GM12874 (cell line): ENCODE measurements around the gene BIVM.

Experiments used
- CTCF ChIP-seq: IDR thresholded peaks from 2 replicates; pipeline ENCODE4 v1.5.1; 2011; ENCODE audit warnings: low read depth, mild to moderate bottlenecking, control low read depth, low read length, moderate library complexity; ENCODE audit not compliant: insufficient read depth

Gene BIVM

DNA sequence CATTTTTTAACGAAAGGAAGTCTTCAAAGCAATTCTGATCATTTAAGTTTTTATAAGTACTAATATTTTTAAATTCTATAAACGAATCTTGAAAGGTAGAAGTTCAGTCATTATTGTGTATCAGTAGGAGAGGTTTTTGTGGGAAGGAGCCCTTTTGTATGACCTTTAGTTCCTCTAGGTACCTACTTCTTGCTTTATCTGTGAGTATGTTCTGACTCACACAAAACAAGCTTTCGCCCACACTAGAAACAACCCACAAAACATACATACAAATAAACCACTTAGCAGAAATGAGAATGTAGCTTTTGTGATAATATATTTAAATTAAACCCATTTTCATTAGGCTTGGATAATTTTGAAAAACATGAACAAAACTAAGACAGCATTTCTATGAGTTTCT lies 74.7 kb downstream of the BIVM start:
- TF ChIP-seq CTCF: no peak

GRCh38 chr13:102875256-102875655 lies 76.3 kb downstream of the BIVM start:
- no peak for TF ChIP-seq CTCF

DNA sequence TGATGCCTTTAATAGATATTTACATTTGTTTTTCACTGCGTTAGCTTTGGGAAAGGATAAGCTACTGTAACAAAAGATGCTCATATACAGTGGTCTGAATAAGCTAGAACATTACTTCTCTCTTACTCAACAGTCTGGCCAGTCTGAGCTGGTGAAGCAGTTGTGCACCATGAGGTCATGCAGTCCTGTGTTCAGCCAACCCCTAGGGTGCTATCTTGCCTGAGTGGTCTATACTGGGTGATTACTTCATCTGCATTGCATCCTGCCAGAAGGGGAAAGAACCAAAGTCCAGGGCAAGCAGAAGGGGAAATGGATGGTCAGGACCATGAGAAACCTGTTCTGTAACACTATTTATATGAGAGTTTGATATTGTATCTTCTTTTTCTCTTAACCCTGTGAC lies 78.4 kb downstream of the BIVM start:
- TF ChIP-seq CTCF: no peak

GRCh38 chr13:102878481-102878880 lies 79.6 kb downstream of the BIVM start:
- no peak for TF ChIP-seq CTCF

DNA sequence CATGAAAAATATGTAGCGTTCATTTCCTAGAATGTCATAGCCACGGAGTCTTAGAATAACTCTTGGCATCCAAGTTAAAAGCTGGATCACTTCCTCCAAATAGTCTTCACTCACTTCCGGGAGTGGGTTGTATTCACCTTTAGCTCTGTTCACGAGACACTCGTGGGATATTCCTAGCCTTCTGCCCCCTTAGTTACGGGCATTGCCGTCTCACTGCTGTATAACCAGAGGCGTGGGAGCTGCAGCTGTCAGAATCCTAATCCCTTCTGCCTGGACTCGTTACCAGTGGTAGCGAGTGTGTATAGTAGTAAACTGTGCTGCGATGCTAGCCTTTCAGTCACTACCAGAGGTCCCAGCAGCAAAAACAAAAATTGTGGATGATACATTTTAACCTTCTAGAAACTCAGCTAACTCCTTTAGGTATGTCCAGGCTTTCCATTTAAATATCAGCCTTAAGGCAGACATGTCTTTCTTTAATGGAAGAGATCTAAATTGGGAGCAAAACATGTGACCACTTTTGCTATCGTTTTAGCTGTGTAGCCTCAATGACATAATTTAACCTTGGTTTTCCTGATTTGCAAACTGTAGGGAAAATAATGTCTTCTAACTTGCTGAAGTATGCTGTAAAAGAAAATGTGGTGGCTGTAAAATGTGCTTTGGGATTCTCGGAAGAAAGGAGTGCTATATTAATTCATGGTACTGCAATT lies 81.0 kb downstream of the BIVM start:
- no peak for TF ChIP-seq CTCF

DNA sequence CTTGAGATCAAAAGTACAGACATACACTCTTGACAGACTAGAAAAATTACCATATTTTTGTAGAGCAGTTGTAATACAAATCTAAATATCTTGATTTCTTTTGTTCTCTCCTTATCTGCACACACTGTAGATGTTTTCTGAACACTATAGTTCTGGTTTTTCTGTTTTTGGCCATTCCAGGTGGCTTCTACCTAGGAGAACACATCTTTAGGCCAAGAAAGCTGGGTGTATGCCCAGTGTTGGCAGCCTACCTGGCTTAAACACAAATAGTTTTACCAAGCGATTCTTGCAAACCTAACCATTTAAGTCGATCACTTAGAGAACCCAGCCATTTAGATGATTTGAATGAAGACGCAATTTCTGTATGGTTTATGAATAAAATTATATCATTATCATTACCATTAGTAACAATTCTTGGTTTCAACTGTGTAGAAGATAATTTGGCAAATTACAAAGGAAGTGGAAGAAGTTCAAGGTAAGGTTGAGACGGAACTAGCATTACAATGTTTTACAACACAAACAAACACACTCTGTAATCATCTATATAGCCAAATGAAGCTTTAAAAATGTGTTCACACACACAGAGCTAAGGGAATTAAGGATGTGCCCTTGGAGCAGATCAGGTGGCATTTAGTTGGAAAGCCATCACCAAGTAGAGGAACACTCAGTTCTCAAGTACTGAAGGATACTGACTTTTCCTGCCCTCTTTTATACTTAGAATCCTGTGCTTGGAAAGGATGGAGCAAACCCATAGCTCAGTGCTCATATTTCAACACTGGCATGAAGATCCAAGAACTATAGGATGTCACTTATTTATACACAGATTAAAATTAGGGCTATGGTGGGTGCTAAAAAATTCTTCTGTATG lies 83.1 kb downstream of the BIVM start:
- no peak for TF ChIP-seq CTCF
